ENCODE results near the gene ASPSCR1. TPM values are rescaled to one million over a fixed set of nuclear protein-coding genes. Genes with fewer than 3 reads are reported as not detected.

The ASPSCR1 gene
- total and polyA plus RNA-seq, 2 of the 13 experiments (the other 11 are each of a cell fraction or from before 2014, with no cell fraction given) = 274 to 314 TPM

DNA sequence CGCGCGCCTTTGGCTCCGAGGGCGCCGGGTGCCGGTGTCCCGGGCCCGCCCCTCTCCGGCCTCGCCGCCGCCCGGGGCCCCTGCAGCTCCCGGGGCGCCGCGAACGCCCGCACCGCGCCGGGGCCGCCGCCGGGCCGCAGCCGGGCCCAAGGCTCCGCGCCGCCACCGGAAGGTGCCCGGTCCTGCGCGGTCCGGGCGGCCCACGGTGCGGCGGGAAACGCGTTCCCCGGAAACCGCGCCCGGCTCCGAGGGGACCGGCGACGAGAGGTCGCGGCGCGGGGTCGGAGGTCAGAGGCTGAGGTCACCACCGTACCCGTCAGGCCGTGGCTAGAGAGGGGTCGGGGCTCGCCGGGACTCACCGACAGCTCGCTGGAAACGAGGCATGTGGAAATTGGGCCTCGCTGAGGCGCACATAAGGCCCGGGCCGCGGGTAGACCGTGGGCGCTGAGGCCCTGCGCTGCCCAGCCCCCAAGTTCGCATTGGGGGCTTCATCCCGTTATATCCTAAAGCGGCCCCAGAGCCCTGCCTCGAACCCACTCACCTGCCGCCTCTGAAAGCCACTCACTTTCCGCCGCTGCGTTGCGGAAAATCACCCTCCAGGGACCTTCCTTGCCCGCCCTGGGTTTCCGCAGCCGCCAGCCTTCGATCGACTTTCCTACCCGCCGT lies 88.3 kb downstream of the ASPSCR1 start, which contains the start of gene DUS1L (continued):
- TF ChIP-seq KDM4B (CRISPR knock-in tag; IDR thresholded peaks at IDR 0.05) (peak; percentile 82; the same call in 1 of the 2 replicates), NFKBIZ (CRISPR knock-in tag; IDR thresholded peaks at IDR 0.05) (peak; percentile 87; the same call in 1 of the 2 replicates), REL (CRISPR knock-in tag; conservative IDR thresholded peaks at IDR 0.05) (no peak), SP1 (IDR thresholded peaks at IDR 0.05) (no peak), SP1 (CRISPR knock-in tag; IDR thresholded peaks at IDR 0.05) (peak; percentile 96), FOXO1 (CRISPR knock-in tag; IDR thresholded peaks at IDR 0.05) (peak; percentile 90), ELF1 (CRISPR knock-in tag; IDR thresholded peaks at IDR 0.05) (peak; percentile 35; the same call in 1 of the 2 replicates), SP140L (CRISPR knock-in tag; IDR thresholded peaks at IDR 0.05; ENCODE audit: borderline replicate concordance) (peak; percentile 43; the same call in 1 of the 2 replicates), ZNF263 (CRISPR knock-in tag; IDR thresholded peaks at IDR 0.05) (no peak), HDAC6 (IDR thresholded peaks at IDR 0.05; ENCODE audit: low read depth, low read length) (no peak), SAFB2 (CRISPR knock-in tag; IDR thresholded peaks at IDR 0.05; ENCODE audit: borderline replicate concordance, low read depth) (peak; percentile 98), POLR2AphosphoS2 (IDR thresholded peaks at IDR 0.05; ENCODE audit: low read depth, low read length) (no peak), ZNF276 (CRISPR knock-in tag; IDR thresholded peaks at IDR 0.05; ENCODE audit: low read depth) (peak; percentile 92; the same call in 1 of the 2 replicates), NFE2 (CRISPR knock-in tag; IDR thresholded peaks at IDR 0.05) (0 out of 2 replicates have a peak, but pooled peaks have one; percentile 27), PAWR (CRISPR knock-in tag; IDR thresholded peaks at IDR 0.05; ENCODE audit: borderline replicate concordance) (0 out of 2 replicates have a peak, but pooled peaks have one; percentile 62), HDAC2 (CRISPR knock-in tag; IDR thresholded peaks at IDR 0.05) (peak; percentile 73), ZNF670 (CRISPR knock-in tag; IDR thresholded peaks at IDR 0.05; ENCODE audit: borderline replicate concordance) (peak; percentile 61), AGO2 (optimal IDR thresholded peaks at IDR 0.05; ENCODE audit: low read depth, low read length) (no peak), ZFP36L2 (CRISPR knock-in tag; IDR thresholded peaks at IDR 0.05) (no peak), ZNF326 (CRISPR knock-in tag; IDR thresholded peaks at IDR 0.05; ENCODE audit: borderline replicate concordance) (peak; percentile 65; the same call in 1 of the 2 replicates), DPF2 (CRISPR knock-in tag; IDR thresholded peaks at IDR 0.05; ENCODE audit: borderline replicate concordance, low read depth) (peak; percentile 43; the same call in 1 of the 2 replicates), ZBTB38 (CRISPR knock-in tag; IDR thresholded peaks at IDR 0.05) (peak; percentile 100), MXI1 (IDR thresholded peaks at IDR 0.05; ENCODE audit: borderline replicate concordance, low read depth, low read length) (peak; percentile 89; the same call in 2 of the 3 replicates), TBX3 (IDR thresholded peaks at IDR 0.05; ENCODE audit: borderline replicate concordance) (no peak)
- TF ChIP-seq, protein P1, sequence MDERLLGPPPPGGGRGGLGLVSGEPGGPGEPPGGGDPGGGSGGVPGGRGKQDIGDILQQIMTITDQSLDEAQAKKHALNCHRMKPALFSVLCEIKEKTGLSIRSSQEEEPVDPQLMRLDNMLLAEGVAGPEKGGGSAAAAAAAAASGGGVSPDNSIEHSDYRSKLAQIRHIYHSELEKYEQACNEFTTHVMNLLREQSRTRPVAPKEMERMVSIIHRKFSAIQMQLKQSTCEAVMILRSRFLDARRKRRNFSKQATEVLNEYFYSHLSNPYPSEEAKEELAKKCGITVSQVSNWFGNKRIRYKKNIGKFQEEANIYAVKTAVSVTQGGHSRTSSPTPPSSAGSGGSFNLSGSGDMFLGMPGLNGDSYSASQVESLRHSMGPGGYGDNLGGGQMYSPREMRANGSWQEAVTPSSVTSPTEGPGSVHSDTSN (CRISPR knock-in tag; IDR thresholded peaks at IDR 0.05) = no peak
- TF ChIP-seq, protein P2, sequence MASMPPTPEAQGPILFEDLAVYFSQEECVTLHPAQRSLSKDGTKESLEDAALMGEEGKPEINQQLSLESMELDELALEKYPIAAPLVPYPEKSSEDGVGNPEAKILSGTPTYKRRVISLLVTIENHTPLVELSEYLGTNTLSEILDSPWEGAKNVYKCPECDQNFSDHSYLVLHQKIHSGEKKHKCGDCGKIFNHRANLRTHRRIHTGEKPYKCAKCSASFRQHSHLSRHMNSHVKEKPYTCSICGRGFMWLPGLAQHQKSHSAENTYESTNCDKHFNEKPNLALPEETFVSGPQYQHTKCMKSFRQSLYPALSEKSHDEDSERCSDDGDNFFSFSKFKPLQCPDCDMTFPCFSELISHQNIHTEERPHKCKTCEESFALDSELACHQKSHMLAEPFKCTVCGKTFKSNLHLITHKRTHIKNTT (CRISPR knock-in tag; IDR thresholded peaks at IDR 0.05) = 0 out of 2 replicates have a peak, but pooled peaks have one; percentile 37
- TF ChIP-seq, protein P3, sequence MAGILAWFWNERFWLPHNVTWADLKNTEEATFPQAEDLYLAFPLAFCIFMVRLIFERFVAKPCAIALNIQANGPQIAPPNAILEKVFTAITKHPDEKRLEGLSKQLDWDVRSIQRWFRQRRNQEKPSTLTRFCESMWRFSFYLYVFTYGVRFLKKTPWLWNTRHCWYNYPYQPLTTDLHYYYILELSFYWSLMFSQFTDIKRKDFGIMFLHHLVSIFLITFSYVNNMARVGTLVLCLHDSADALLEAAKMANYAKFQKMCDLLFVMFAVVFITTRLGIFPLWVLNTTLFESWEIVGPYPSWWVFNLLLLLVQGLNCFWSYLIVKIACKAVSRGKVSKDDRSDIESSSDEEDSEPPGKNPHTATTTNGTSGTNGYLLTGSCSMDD (CRISPR knock-in tag; IDR thresholded peaks at IDR 0.05) = peak; percentile 72; the same call in 1 of the 2 replicates
